Stimulated activated CD4-positive, alpha-beta T cell treated with anti-CD3 and anti-CD28 coated beads, TNF-alpha, amount 100 ng/mL, for 24 hours (primary cell): Measurements from ENCODE around the gene ARHGAP44.

Source experiments
- DNase-seq, 3 experiments: peaks; one replicate each; pipeline ENCODE4 v3.0.0-alpha.2; 2020; ENCODE audit warnings: low read depth in 3 of 3

ARHGAP44 gene

DNA sequence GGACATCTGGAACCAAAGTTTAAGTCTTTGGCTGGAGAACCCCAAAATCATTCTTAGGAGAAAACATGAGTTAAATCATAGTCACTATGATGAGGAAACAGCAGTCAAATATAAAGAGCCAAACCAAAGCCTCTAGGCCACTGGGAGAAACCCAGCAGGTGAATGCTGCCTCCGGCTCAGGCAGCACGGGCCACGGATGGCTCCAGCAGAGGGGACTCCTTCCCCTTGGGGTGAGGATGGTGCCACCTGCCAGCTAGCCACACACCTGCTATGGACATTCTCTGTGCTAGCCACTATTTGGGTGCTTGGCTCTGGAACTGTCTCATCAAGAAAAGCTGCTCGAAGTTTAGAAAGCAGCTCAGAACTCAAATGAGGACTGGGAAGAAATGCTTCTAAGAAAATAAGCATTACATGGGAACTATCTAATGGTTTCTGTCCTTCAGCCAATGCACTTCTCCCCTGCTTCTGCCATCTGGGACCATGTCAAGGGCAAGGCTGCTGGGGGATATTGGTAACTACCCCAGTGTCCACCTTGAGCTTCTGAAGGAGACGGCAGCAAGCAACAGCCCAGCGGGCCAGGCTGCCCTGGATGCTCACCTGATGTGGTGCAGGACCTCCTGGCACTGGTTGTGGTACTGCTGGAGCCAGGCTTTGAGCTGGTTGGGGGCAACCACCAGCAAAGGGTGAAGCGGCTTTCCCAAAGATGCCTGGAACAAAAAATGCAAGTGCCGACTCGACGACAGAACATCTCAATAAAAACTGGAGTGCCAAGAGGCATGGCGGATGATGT lies 206.0 kb downstream of the ARHGAP44 start:
- DNase-seq = no peak

DNA sequence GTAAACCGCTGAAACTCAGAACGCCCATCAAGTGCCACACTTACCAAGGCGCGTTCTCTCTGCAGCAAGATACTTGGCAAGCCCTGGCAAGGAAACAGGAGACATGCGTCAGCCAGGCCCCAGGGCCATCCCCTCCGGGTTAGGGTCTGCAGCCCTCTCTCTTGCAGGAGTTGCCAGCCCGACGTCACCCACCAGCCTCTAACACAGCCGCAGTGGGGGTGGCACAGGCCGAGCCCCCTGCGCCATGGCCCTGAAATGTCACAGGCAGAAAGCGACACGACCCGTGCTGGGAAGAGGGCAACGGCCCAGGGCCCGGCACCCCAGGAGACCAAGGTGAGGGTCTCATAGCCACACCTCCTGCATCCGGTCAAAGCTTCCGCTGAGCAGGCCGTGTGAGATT lies 206.6 kb downstream of the ARHGAP44 start:
- no peak for DNase-seq

DNA sequence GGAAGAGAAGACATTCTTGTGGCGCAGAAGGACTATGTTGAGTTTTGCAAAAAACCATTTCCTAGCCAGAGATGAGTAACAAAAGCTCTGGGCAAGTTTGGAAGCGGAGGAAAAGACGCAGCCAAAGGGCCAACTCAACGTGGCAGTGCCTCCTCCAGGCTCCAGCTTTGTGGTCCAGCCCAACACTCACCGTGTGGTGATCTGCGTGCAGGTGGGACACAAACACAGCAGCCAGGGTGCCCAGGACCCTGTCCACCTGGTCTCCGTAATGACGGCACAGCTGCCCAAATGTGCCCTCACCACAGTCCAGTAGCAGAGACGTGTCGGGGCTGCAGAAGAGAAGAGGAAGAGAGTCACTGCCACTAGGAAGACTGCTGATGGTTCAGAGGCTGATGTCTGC lies 207.1 kb downstream of the ARHGAP44 start:
- DNase-seq = no peak

DNA sequence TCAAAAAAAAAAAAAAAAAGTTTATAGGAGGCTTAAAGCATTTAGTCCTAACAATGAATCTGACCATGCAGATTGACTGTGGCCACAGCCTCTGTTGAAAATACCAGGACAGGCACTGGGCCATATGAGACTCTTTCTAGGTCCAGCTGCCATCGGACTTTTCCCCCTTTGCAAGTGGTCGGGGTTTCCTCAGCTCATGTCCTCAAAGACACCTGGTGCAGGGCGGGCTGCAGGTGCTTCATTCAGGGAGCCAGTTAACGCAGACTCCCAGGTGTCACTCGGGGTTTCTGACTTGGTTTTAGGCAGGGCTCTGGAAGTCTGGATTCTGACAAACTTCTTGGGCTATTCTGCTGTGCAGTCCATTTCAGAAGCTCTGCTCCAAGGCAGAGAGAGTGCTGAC lies 207.6 kb downstream of the ARHGAP44 start:
- no peak for DNase-seq

DNA sequence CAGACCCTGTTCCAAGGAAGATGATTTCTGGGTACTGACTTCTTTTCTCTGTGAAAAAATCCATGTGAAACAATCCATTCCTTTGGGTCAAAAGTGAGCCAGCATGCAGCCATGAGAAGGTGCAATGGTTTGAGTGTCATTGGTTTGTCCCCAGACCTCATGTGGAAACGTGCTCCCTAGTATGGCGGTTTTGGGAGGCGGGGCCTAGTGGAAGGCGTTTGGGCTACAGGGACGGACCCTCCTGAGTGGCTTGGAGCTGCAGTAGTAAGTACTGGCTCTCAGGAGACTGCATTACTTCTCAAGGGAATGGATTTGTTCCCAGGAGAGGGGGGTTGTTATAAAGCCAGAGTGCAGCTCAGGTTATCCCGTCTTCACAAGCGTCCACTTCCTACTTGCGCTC lies 209.2 kb downstream of the ARHGAP44 start:
- DNase-seq = no peak

DNA sequence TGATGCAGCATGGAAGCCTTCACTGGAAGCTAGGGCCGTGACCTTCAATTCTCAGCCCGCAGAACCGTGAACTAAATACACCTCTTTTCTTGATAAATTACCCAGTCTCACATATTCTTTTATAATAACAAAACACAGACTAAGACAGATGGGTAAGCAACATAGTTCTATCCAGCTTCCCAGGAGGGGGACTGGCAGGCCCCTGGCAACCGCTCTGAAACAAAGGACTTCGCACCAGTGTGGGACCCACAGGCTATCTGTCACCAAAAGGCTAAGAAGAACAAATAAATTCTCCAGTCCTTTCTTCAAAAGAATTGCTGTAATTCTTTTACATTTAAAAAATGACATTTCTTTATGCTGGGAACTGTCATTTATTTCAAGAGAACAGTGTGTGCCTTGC lies 209.6 kb downstream of the ARHGAP44 start:
- no peak for DNase-seq

DNA sequence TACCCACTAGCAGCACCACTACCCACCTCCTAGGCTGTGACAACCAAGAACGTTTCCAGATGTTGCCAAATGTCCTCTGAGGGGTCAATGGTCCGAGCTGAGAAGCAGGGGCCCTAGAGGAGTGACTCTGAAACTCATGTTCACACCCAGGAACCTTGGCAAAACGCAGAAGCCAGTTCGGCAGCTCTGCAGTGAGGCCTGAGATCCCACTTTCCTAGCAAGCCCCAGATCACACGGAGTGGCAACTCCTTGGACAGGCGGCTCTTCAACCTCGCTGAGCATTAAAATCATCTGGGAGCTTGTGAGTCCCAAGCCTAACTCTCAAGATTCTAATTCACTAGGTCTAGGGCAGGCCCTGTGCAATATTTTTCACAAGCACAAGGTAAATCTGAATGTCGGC lies 211.3 kb downstream of the ARHGAP44 start:
- DNase-seq = no peak

DNA sequence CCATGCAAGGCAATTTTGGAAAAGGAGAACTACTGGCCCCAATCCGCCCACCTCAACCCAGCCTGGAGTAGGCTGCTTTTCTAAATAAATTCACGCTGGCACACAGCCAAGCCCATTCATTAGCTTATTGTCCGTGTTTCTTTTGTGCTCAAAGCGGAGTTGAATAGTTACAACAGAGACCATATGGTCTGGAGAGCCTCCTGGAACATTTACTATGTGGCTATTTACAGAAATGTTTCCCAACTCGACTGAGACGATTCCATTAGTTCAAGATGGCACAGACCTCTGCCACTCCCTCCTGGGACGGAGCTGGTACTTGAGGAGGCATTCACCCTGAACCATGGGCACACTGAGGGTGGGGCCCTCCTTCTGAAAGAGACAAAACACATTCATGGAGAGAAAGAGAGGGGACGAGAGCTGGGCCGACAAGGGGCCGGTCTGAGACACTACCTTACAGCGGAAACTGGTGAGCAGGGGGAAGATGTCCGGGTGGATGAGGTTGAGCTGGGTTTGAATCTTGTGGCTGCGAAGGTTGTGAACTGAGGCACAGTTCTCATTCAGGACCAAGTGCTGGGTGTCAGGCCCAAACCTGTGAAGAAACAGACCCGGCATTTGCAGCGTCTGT lies 212.8 kb downstream of the ARHGAP44 start:
- DNase-seq = no peak

DNA sequence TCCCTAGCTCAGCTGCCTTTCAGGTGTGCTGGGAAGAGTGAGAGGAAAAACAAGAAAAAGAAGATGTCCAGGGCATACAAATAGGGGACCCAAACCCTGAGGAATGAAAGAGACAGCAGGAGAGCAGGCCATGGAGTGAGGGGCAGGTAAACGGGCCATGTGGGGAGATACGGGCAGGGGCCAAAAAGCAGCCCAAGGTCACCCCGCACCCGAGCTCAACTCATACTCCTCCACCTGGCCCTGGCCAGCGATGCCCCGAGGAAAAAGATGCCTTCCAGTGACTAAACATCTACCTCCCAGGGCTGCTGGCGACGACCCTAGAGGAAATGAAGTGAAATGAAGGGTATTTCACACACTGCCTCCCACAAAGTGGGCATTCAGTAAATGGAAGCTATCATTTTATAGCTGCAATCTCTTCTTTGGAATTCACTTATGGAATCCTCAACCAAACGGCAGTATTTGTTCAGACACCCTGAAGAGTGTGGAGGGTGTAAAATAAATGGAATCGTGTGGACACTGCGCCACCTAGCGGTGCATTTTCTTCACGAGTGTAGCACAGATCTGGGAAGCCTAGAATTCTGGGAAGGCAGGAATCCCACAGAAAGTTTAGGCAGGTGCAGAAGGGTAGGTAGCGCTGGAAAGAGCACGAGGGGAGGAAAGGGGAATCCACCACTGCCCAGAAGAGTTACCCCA lies 213.6 kb downstream of the ARHGAP44 start:
- peak in 1 of 3 experiments; percentile 26 for DNase-seq

DNA sequence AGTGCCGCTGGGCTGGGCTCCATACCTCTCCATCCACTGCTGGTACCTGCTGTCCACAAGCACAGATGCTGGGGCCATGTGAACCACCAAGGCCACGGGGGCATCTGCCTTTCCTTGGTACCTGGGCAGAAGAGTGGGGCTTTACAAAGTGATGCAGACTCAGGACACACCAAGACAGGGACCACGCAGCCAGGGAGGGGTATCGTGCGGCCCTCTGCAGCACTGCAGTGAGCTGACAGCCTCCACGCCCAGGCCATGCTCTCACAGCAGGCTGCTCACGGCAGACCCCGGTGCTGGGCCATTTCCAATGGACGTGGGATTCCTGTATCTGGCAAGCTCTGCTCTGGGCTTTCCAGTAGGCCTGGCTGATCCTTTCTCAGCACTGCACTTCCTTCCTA lies 214.2 kb downstream of the ARHGAP44 start:
- no peak for DNase-seq

DNA sequence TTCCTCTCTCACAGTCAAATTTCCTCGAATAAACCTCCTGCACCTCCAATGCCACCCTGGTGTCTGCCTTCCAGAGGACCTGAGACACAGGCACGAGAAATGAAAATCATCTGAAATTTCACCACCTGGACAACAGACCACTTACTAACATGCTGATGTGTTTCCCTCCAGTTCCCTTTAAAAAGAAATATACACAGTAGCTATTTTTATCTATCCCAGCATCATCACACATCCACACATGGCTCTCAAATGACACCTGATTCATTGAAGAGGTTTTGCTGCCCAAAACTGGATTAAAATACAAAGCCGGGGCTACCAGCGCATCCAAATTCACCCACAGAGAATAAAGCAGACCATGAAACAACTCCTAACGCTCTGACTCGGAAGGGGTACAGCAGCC lies 214.6 kb downstream of the ARHGAP44 start:
- no peak for DNase-seq

DNA sequence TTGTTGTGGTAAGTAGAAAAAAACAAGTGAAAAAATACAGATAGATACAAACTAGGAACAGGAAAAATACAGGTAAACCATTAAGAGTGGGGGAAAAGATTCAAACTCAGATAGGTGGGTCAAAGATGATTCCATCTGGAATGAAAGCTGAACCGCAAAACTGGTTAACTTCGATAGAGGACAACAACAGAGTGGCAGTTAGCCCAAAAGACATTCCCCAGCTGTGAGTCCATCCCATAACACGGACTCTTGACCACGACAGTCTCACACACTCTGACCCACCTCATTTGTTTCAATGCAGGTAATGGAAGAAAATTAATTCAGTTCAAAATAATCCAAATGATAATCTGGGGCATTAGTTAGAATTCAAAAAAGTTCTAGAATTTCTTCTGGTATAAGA lies 215.0 kb downstream of the ARHGAP44 start:
- no peak for DNase-seq

DNA sequence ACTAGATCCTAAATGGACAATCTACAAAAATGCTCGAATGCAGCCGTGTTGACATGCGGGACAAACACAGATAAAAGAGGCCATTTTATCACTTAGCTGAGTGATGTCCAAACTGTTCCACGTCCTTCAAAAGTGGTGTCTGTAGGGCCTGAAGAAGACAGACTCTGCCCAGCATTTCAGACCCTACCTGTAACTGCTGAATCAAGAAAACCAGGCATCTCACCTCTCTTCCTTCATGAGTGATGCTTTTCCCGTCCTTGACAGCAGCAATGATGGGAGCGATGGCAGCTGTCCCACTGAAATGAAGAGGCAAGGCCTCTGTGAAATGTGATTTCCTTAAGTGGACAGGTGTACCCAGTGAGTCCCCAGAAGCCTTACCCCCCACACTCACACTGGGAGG lies 216.2 kb downstream of the ARHGAP44 start:
- DNase-seq = no peak

DNA sequence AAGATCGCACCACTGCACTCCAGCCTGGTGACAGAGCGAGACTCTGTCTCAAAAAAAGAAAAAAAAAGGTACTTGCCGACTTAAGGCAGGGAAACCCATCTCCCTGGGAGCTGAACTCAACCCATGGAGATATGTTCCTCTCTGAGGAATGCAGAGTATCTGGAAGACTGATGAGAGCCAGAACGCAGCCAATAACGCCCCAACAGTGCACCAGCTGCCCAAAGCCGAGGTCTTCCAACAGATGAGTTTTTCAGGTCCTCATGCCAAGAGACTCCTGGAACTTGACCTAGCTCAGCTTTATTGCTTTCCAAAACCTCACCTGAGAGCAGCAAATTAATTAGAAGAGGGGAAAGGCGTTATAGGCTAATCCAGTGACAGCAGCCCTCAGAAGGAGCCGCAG lies 219.2 kb downstream of the ARHGAP44 start:
- DNase-seq = no peak

DNA sequence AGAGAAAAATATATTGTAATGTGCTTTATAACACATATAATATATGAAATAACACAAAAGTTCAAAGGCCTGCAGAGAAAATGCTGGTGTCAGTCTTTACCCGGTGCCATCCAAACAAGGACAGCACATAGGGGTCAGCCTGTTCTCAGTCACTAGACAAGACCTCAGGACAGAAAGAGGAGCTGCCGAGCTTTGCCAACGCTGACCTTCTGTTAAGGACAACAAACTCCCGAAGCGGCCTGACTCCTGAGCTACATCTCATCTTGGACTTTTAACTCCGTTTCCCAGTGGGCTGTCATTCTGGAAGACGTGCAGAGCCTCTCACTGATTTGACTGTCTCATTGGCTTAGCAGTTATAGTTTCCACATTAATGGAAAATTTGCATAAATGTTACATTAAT lies 221.7 kb downstream of the ARHGAP44 start:
- no peak for DNase-seq

DNA sequence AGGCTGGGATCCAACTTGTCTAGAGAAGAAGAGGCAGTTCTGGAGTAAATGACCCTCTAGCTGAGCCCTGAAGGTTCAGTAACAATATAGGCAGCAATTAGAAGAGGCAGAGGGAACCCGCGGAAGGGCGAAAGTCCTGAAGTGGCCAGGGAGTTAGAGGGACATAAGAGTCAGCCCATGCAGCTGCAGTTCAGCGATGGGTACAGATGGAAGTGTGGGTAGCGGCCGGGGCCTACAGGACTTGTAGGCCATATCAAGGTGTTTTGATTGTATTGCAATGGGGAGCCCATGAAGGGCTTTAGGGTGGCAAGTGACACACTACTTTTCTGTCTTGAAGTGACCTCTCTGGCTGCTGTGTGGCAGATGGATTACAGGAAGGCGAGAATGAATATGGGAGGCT lies 225.5 kb downstream of the ARHGAP44 start:
- no peak for DNase-seq

DNA sequence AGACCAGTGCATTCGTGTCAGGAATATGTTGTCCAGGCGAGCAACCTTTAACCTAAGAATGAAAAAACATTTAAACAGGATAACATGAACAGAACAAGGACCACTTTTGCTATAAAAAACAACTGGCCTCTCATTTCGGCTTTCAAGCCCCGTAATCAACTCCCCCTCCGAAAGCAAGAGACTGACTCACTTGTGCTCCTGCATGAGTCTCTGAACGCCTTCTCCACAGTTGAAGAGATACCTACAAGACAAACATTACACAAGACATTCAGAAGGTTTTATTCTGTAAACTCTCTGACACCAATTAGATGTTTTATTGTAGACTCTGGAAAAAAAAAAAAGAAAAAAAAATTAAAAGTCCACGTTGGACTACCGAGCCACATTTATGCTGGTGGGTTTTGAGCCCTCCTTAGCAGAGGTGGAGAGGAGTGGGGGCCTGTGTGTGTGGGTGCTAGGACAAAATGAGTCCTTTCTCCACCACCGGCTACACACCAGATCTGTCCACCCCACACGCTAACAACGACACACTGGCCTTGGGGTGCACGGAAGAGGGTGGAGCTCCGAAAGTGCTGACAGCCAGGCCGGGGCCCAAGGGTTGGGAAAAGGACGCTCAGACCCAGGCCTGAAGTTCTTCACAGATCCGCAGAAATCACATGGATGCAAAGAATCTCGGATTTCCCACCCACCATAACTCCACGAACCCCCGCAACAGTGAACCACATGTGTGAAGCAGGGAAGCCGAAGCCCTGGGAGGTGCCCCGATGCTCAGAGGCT lies 227.8 kb downstream of the ARHGAP44 start:
- DNase-seq = peak in 1 of 3 experiments; percentile 20

DNA sequence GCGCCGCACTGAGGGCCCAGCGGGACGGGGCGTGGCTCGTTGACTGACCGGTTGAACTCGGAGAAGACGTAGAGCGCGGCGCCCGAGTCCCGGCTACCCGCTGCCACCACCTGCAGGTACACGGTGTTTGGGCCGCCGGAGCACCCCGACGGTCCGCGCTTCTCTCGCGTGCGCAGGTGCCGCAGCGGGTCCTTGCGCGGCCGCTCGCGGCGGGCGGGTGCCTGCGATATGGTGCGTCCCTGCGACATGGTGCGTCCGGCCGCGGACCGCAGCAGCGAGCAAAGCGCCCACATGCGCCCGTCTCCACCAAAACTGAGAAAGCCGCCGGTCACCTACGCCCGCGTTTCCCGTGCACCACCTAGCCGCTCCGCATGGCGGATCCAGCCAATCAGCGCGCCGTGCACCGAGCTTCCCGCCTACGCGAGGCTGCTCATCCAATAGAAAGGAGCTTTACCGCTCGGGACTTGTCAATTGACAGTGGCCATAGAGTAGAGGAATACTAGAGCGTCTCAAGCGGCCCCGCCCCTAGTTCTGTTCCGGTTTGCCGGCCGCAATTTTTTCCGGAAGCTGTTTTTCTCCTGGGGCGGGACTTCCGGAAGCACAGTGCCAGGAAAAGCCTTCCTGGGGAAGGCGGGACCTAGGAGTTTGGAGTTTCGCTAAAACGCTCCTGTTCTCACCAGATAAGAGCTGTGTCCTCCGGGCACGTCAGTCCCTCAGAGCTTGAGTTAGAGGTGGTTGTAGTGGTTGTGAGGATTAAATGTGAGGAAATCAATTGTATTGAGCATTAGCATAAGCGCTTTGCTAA lies 228.6 kb downstream of the ARHGAP44 start, which contains the start of gene ELAC2:
Gene ELAC2, minus strand, starts transcription at position 373 of the 805 bp plus-strand sequence. Its CDS starts 80 bp downstream, at position 293.
- peak; percentile 92 to 98 (median 96) for DNase-seq

DNA sequence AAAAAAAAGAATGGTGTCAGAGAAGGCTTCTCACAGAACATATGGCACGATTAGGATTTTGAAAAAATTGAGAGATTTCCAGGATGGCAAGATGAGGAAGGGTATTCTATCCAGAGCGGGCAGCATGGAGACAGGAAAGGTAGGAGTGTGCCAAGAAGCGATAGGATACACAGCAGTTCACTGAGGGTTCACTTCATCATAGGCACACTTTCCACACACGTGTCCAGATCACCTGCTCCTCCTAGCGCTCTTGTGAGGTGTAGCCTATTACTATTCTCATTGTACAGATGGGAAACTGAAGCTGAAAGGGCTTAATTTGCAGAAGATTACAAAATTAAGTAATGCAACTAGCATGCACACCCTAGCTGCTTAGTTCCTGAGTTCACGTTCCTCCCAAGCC lies 234.7 kb downstream of the ARHGAP44 start:
- DNase-seq = no peak

DNA sequence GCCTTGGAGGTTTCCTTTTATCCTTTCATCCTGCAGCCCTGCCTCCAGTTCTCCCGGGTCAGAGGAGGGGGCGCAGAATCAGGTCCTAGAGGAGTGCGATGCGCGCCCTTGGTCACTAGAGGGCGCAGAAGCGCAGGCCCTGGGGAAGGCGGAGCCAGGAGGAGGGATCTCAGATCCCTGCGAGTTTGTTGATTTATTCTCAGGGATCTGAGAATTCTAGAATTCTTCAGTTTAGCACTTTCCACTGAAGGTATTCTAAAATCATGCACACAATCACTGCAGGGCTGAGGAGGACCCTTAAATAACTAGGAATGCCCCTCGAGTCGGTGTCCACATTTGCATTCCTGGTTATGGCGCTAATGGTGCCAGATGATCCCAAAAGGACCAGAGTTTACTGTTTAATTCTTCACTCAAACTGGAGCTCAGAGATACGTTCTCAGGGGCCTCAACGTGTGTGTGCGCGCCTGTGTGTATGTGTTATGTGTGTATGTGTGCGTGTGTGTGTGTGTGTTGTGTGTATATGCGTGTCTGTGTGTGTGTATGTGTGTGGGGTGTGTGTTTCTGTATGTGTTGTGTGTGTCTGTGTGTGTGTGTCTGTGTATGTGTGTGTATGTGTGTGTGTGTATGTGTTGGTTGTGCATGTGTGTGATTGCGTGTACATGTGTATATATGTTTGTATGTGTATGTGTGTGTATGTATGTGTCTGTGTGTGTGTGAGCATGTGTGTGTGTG lies 235.4 kb downstream of the ARHGAP44 start:
- DNase-seq = peak; percentile 36 to 60 (median 38)

DNA sequence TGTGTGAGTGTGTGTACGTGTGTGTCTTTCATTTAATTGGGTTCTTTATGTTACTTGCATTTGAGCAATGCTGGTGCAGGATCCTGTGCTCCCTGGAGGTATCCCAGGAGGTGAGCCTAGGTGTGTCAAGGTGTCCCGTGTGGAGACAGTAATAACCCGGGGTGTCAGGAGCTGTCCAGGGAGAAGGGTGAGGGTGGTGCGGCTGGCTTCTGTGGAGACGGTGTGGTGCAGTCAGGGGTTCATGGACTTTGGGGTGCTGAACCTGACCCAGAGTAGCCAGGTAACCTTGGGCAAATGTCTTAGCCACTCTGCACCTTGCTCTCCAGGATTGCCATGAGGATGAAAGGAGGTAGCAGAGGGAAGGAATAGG lies 235.9 kb downstream of the ARHGAP44 start:
- DNase-seq = no peak
